NB4 (cell line): ENCODE data around the gene ASB2.

Experiments
- DNase-seq: peaks from one replicate; pipeline ENCODE4 v3.0.0; 2010; ENCODE audit warnings: low read depth
- H3K4me3 ChIP-seq: one replicate; pipeline ENCODE4 v1.5.1; 2011; ENCODE audit warnings: mild to moderate bottlenecking, low read depth, low read length, moderate library complexity
- CTCF ChIP-seq: IDR thresholded peaks from one replicate; pipeline ENCODE4 v1.5.1; 2012; ENCODE audit warnings: low read depth, low read length
- MYC ChIP-seq: IDR thresholded peaks from 2 replicates; pipeline ENCODE4 v1.6.1; 2011; ENCODE audit warnings: low read depth, low read length
- POLR2A ChIP-seq: IDR thresholded peaks from 2 replicates; pipeline ENCODE4 v1.6.1; 2011; ENCODE audit warnings: mild to moderate bottlenecking; ENCODE audit not compliant: insufficient read length; ENCODE audit errors: extremely low read depth
- TF ChIP-seq, protein P1 (sequence below): IDR thresholded peaks from 2 replicates; pipeline ENCODE4 v1.6.1; 2011; ENCODE audit warnings: low read depth, low read length

ASB2 gene

DNA sequence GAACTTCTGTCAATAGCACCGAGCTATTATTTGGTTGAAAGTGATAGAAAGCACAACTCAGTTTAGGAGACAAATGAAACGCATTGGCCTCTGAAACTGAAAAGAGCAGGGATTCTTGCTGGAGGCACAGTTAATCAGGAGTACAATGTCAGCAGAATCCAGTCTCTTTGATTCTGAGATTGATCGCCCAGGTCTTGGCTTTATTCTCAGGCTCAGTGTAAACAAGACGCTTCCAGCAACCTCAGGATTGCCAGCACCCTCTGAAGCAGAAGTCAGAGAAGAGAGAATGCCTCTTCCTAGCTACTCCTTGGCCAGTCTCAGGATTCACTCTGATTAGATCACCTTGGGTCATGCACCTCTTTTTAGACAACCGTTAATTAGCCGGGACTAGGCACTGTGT lies 38.0 kb upstream of the ASB2 start:
- no peak for DNase-seq
- TF ChIP-seq POLR2A (no peak), MYC (no peak), CTCF (no peak)
- TF ChIP-seq, protein P1, sequence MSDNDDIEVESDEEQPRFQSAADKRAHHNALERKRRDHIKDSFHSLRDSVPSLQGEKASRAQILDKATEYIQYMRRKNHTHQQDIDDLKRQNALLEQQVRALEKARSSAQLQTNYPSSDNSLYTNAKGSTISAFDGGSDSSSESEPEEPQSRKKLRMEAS, result no peak
- H3K4me3 ChIP-seq, result no peak overlapping the region

- DNase-seq, result no peak
Measured at GRCh38 chr14:94011795-94012194, 35.4 kb upstream of the ASB2 start.

GRCh38 chr14:94010625-94011024 lies 34.3 kb upstream of the ASB2 start:
- no peak overlapping the region for H3K4me3 ChIP-seq
- TF ChIP-seq POLR2A (no peak), MYC (no peak), CTCF (no peak)
- TF ChIP-seq, protein P1, result no peak
- no peak for DNase-seq

More at GRCh38 chr14:94011795-94012194, 35.4 kb upstream of the ASB2 start:
- TF ChIP-seq, protein P1, result no peak
- no peak for TF ChIP-seq POLR2A
- no peak for TF ChIP-seq MYC
- TF ChIP-seq CTCF, result no peak
- no peak overlapping the region for H3K4me3 ChIP-seq

- H3K4me3 ChIP-seq, result no peak overlapping the region
- DNase-seq, result no peak
- no peak for TF ChIP-seq POLR2A
- TF ChIP-seq CTCF, result no peak
- no peak for TF ChIP-seq MYC
- TF ChIP-seq, protein P1, result no peak
Measured at GRCh38 chr14:94009767-94010166, 33.4 kb upstream of the ASB2 start.

DNA sequence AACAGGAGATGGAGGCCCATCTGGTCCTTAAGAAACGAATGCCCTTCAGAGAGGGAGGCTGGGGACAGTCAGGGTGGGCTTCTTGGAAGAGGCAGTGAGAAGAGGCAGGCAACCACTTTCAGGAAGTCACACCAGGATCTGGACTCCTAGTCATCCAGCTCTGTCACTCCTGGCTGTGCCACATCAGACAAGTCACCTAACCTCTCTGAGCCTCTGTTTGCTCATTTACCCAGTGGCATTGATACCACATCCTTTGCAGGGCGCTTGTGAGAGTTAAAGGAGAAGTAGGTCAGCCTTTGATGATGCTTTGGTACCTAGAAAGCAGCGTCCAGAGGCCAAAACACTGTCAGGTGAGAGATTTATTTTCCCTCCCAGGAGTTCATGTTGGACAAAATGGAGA lies 31.9 kb upstream of the ASB2 start:
- TF ChIP-seq POLR2A (no peak), MYC (no peak), CTCF (no peak)
- TF ChIP-seq, protein P1, result no peak
- DNase-seq, result no peak
- H3K4me3 ChIP-seq, result no peak overlapping the region
